CD4-positive, alpha-beta T cell (primary cell): ENCODE data around the gene VPS13D. TPM values are rescaled to one million over a fixed set of nuclear protein-coding genes. Genes with fewer than 3 reads are reported as not detected.

Source experiments
- ATAC-seq: fragments of 200-7000 bp; cut with Tn5 transposase; one replicate; pipeline ENCODE4 v1.10.0; 2022; ENCODE audit warnings: mild to moderate bottlenecking; ENCODE audit not compliant: poor library complexity
- CTCF ChIA-PET: fragments of 350-600 bp; sonication (Branson Sonifier 250); formaldehyde crosslinking; loops from one replicate; lab custom pipeline; 2021; ENCODE audit warnings: antibody characterized with exemption, inconsistent platforms; lab: Charles Lee
- POLR2A ChIA-PET: fragments of 350-600 bp; sonication (Branson Sonifier 250); formaldehyde crosslinking; loops from one replicate; lab custom pipeline; 2021; ENCODE audit warnings: antibody characterized with exemption, inconsistent platforms; lab: Charles Lee
- DNase-seq, 14 experiments: peaks; one replicate each; pipeline ENCODE4 v3.0.0-alpha.2; 2013 to 2020; ENCODE audit warnings: mixed read lengths in 2 of 14
- H3K27ac ChIP-seq, 2 donors: one replicate each; pipeline versions ENCODE4 v1.5.1 to v1.7.0; 2013; ENCODE audit warnings: low read length in 2 of 2, low read depth in 1 of 2, mild to moderate bottlenecking in 1 of 2
- H3K27me3 ChIP-seq, 2 experiments: 1 replicate in 1 of 2; 2 replicates in 1 of 2; pipeline versions ENCODE4 v1.6.1 to v1.7.0; 2013; ENCODE audit warnings: low read length in 2 of 2, control low read depth in 1 of 2, mild to moderate bottlenecking in 1 of 2, moderate library complexity in 1 of 2; ENCODE audit not compliant: insufficient read depth in 2 of 2, control insufficient read depth in 1 of 2
- H3K36me3 ChIP-seq: one replicate; pipeline ENCODE4 v1.6.1; 2013; ENCODE audit warnings: low read length, control low read depth; ENCODE audit not compliant: insufficient read depth
- H3K4me1 ChIP-seq: one replicate; pipeline ENCODE4 v1.6.1; 2013; ENCODE audit warnings: low read length, control low read depth; ENCODE audit not compliant: insufficient read depth
- H3K4me3 ChIP-seq: one replicate; pipeline ENCODE4 v1.5.1; 2013; ENCODE audit warnings: mild to moderate bottlenecking, low read length, moderate library complexity
- H3K9me3 ChIP-seq, 2 experiments: 1 replicate in 1 of 2; 2 replicates in 1 of 2; pipeline versions ENCODE4 v1.6.1 to v1.7.0; 2013; ENCODE audit warnings: low read length in 2 of 2, mild to moderate bottlenecking in 2 of 2, control low read depth in 1 of 2, moderate library complexity in 1 of 2; ENCODE audit not compliant: control insufficient read depth in 1 of 2, insufficient read depth in 1 of 2
- H3K27ac Mint-ChIP-seq: one replicate; pipeline ENCODE4 v1.8.0; 2020; ENCODE audit warnings: mixed read lengths
- H3K27me3 Mint-ChIP-seq: one replicate; pipeline ENCODE4 v1.8.0; 2021; ENCODE audit warnings: mixed read lengths
- H3K36me3 Mint-ChIP-seq: one replicate; pipeline ENCODE4 v1.8.0; 2021; ENCODE audit warnings: low read depth, mixed read lengths
- H3K4me1 Mint-ChIP-seq: one replicate; pipeline ENCODE4 v1.8.0; 2021; ENCODE audit warnings: low read depth, mixed read lengths
- H3K4me3 Mint-ChIP-seq: one replicate; pipeline ENCODE4 v1.8.0; 2020; ENCODE audit warnings: mild to moderate bottlenecking, mixed read lengths
- H3K9me3 Mint-ChIP-seq: one replicate; pipeline ENCODE4 v1.8.0; 2020; ENCODE audit warnings: mixed read lengths
- intact Hi-C, 2 experiments: fragments of 100-400 bp; cut with DNase I in 1 of 2; cut with micrococcal nuclease in 1 of 2; formaldehyde crosslinking; loops; one replicate each; pipeline versions ENCODE4 v1.15.1 to v1.9.0; 2023 to 2025; cut with DNase I, micrococcal nuclease
- total RNA-seq, 174 experiments: library from RNA in 2 of 174; stranded (reverse) in 2 of 174; gene quantifications; one replicate each; pipeline ENCODE4 v1.2.3 and lab custom pipeline; 2021 to 2026
- TF ChIP-seq, protein P1 (sequence below): fragments of 200-600 bp; IDR thresholded peaks from one replicate; pipeline ENCODE4 v1.8.0; 2022; ENCODE audit warnings: antibody characterized with exemption, mild to moderate bottlenecking

The VPS13D gene
- total RNA-seq, 2 experiments from 2014 or later: 63.0 to 67.3 TPM

DNA sequence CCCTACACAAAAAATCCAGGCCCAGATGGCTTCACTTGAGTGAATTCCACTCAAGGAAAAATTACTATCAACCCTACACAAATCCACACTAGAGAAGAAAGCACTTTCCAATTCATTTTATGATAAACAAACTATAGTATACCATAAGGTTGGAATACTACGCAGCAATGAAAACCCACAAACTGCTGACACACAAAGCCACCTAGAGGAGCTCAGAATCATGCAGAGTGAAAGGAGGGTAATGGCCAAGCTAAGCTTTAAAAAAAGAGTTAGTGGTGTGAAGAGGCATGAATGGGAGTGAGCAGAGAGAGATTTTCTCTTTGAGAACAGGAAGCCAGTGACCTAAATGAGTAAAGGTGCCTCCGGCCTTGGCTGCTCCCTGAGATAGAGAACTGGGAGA is 294.4 kb downstream of the VPS13D start:
- Mint-ChIP-seq H3K27ac (no peak overlapping the region), H3K4me1 (peaks cover 2% of the 10 kb centered on the region), H3K4me3 (no peak overlapping the region), H3K36me3 (no peaks in the 10 kb centered on the region), H3K9me3 (no peaks in the 10 kb centered on the region), H3K27me3 (no peaks in the 10 kb centered on the region)
- no peaks in the 10 kb centered on the region for H3K27me3 ChIP-seq
- ChIA-PET POLR2A (no interaction called here), CTCF (no interaction called here)
- H3K4me1 ChIP-seq: no peaks in the 10 kb centered on the region
- no peak overlapping the region for H3K4me3 ChIP-seq
- peaks cover 0 to 6% of the 10 kb centered on the region in 2 experiments for H3K9me3 ChIP-seq
- ATAC-seq: no peak
- H3K27ac ChIP-seq: no peak overlapping the region
- no peak for DNase-seq
- intact Hi-C loops: no loop called here
- TF ChIP-seq, protein P1, sequence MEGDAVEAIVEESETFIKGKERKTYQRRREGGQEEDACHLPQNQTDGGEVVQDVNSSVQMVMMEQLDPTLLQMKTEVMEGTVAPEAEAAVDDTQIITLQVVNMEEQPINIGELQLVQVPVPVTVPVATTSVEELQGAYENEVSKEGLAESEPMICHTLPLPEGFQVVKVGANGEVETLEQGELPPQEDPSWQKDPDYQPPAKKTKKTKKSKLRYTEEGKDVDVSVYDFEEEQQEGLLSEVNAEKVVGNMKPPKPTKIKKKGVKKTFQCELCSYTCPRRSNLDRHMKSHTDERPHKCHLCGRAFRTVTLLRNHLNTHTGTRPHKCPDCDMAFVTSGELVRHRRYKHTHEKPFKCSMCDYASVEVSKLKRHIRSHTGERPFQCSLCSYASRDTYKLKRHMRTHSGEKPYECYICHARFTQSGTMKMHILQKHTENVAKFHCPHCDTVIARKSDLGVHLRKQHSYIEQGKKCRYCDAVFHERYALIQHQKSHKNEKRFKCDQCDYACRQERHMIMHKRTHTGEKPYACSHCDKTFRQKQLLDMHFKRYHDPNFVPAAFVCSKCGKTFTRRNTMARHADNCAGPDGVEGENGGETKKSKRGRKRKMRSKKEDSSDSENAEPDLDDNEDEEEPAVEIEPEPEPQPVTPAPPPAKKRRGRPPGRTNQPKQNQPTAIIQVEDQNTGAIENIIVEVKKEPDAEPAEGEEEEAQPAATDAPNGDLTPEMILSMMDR: no peak
- no peaks in the 10 kb centered on the region for H3K36me3 ChIP-seq

DNA sequence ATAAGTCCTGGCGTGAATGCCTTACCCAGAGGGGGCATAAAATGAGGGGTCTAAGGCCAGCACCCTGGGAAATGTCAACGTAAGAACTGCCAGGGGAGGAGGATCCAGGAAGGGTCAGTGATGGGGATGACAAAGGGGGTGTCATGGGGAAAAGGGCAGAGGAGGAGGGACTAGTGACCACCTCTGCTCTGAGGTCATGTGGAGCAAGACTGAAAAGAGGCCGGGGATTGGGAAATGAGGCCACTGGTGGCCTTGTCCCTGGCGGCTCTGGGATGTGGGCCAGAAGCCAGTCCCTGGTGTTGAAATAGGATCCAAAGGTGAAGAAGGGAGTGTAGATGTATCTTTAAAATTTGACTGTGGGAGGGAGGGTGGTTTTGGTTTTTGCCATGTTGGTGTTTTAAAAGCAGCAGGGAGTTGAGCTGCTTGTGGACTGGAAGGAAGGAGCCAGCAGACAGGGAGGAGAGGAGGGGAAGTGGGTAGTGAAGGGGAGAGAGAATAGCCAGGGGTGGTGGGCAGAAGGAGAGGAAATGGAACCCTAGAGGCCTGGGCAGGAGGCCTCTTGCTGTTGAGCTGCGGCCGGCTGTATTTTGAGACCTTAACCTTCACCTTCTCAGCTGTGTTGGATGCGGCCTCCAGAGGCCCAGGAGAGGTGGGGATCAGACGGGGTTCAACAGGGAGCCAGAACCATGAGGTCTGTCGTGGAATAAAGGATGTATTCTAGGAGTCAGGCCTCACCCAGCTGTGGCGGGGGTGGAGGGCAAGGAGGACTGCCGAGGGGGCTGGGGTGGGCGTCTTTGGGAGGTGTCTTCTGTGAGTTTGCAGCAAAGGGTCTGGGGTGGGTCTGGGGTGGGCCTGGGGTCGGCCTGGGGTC is 295.7 kb downstream of the VPS13D start:
- Mint-ChIP-seq H3K27ac (peak overlapping the region; percentile 27), H3K4me1 (peaks cover 8% of the 10 kb centered on the region), H3K9me3 (no peaks in the 10 kb centered on the region), H3K4me3 (no peak overlapping the region), H3K36me3 (no peaks in the 10 kb centered on the region), H3K27me3 (no peaks in the 10 kb centered on the region)
- Histone ChIP-seq H3K36me3 (no peaks in the 10 kb centered on the region), H3K9me3 (peaks cover 0 to 6% of the 10 kb centered on the region in 2 experiments), H3K27ac (no peak overlapping the region), H3K4me3 (no peak overlapping the region), H3K4me1 (peaks cover 2% of the 10 kb centered on the region), H3K27me3 (no peaks in the 10 kb centered on the region)
- DNase-seq (no peak), ATAC-seq (no peak)
- TF ChIP-seq, protein P1: no peak
- intact Hi-C loops: no loop called here
- CTCF ChIA-PET: no interaction called here
- POLR2A ChIA-PET: interaction anchor here (0.9 to 1.4 kb wide), 2 partner anchors 15 to 92 kb away, joined by 3 to 4 read pairs; no protein-coding TSS in a partner anchor

DNA sequence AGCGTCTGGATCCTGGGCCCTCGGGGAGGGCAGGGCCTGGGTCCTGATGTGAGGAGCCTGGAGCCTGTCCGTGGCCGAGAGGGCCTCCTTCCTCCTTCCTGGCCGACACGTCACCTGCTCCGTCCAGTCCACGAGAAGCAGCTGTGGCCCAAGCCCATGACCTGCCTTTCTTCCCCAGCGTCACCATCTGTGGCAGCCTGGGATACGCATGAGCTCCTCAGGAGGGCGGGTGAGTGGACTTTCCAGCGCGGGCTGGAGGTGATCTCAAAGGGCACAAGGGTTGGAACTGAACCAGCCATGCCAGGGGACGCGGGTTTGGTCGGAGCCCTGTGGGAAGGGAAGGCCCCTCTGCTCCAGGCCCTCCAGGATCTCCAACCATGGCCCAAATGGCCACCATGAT is 297.7 kb downstream of the VPS13D start:
- H3K9me3 ChIP-seq: peaks cover 0 to 6% of the 10 kb centered on the region in 2 experiments
- Mint-ChIP-seq H3K36me3 (peaks cover 5% of the 10 kb centered on the region), H3K27me3 (no peaks in the 10 kb centered on the region), H3K27ac (no peak overlapping the region), H3K9me3 (no peaks in the 10 kb centered on the region), H3K4me1 (peaks cover 16% of the 10 kb centered on the region), H3K4me3 (no peak overlapping the region)
- H3K27ac ChIP-seq: no peak overlapping the region
- ChIA-PET CTCF (no interaction called here), POLR2A (no interaction called here)
- H3K27me3 ChIP-seq: no peaks in the 10 kb centered on the region
- ATAC-seq (no peak), DNase-seq (no peak)
- H3K36me3 ChIP-seq: no peaks in the 10 kb centered on the region
- H3K4me1 ChIP-seq: peaks cover 2% of the 10 kb centered on the region
- TF ChIP-seq, protein P1: no peak
- intact Hi-C loops: no loop called here
- H3K4me3 ChIP-seq: no peak overlapping the region
